Heart left ventricle (tissue), 16 donors: ENCODE data around the gene NDST3. TPM values are rescaled to one million over a fixed set of nuclear protein-coding genes. Genes with fewer than 3 reads are reported as not detected.

Source experiments
- ATAC-seq, 4 donors: fragments of 200-7000 bp; cut with Tn5 transposase; one replicate each; pipeline ENCODE4 v1.9.1; 2020 to 2022; ENCODE audit warnings: moderate library complexity in 4 of 4, mild to moderate bottlenecking in 3 of 4, moderate number of reproducible peaks in 1 of 4
- DNase-seq, 5 donors: peaks; one replicate each; pipeline ENCODE4 v3.0.0-alpha.2; 2020
- H3K27ac ChIP-seq, 12 donors: fragments of 200-600 bp; sonication (generic) in 4 of 12; one replicate each; pipeline versions ENCODE4 v1.5.0 to v1.8.0; 2016 to 2022; ENCODE audit warnings: mild to moderate bottlenecking in 2 of 12
- H3K27me3 ChIP-seq, 9 donors: fragments of 200-600 bp; sonication (generic) in 2 of 9; one replicate each; pipeline versions ENCODE4 v1.5.1 to v1.8.0; 2016 to 2022; ENCODE audit warnings: mild to moderate bottlenecking in 3 of 9
- H3K36me3 ChIP-seq, 9 donors: fragments of 200-600 bp; sonication (generic) in 2 of 9; one replicate each; pipeline versions ENCODE4 v1.5.0 to v1.8.0; 2018 to 2022; ENCODE audit warnings: mild to moderate bottlenecking in 2 of 9
- H3K4me1 ChIP-seq, 12 donors: fragments of 200-600 bp; sonication (generic) in 4 of 12; one replicate each; pipeline versions ENCODE4 v1.5.0 to v1.8.0; 2016 to 2022; ENCODE audit warnings: mild to moderate bottlenecking in 3 of 12
- H3K4me3 ChIP-seq, 12 donors: fragments of 200-600 bp; sonication (generic) in 4 of 12; one replicate each; pipeline versions ENCODE4 v1.5.0 to v1.8.0; 2017 to 2022; ENCODE audit warnings: mild to moderate bottlenecking in 9 of 12, moderate library complexity in 4 of 12
- H3K9me3 ChIP-seq, 12 donors: fragments of 200-600 bp; sonication (generic) in 4 of 12; one replicate each; pipeline versions ENCODE4 v1.5.0 to v1.8.0; 2016 to 2022; ENCODE audit warnings: mild to moderate bottlenecking in 1 of 12
- POLR2A ChIP-seq, 2 donors: fragments of 450-650 bp; IDR thresholded peaks; one replicate each; pipeline ENCODE4 v1.6.1; 2017; ENCODE audit warnings: antibody characterized with exemption in 2 of 2, mild to moderate bottlenecking in 2 of 2, moderate library complexity in 2 of 2
- WGBS, 4 donors: extraction: QIAGEN DNeasy Blood & Tissue Kit in 2 of 4; methylation state at CpG; one replicate each; pipeline versions ENCODE4 v1.1.5 to v1.1.7; 2013 to 2018; 5-methylcytosine and 5-hydroxymethylcytosine counted together
- intact Hi-C, 10 donors: fragments of 100-400 bp; cut with DNase I; formaldehyde crosslinking; loops; one replicate each; pipeline versions ENCODE4 v1.11.1 to v1.14.2; 2022
- polyA plus RNA-seq, 2 donors: library from polyadenylated mRNA; stranded (reverse); fragments of 200-250 nt; gene quantifications; one replicate each; pipeline ENCODE4 v1.2.3, GENCODE V29; 2013
- total RNA-seq, 9 donors: library from RNA; depleted of rRNA in 2 of 9; stranded (reverse); fragments of >200 nt in 2 of 9; fragmentation: NEBNext Ultra II Directional in 3 of 9; extraction: Animal tissue kit (Norgen Biotek cat#: 25700) in 3 of 9; gene quantifications; one replicate each; pipeline versions ENCODE4 v1.1.0 to v1.2.4, GENCODE V29; 2016 to 2023
- TF ChIP-seq, protein P1 (sequence below), 12 donors: fragments of 200-600 bp; sonication (generic) in 4 of 12; IDR thresholded peaks; one replicate each; pipeline versions ENCODE4 v1.5.0 to v1.8.0; 2018 to 2022; ENCODE audit warnings: antibody characterized with exemption in 12 of 12, mild to moderate bottlenecking in 5 of 12
- donor health status: ischemic (EF 13 %, LVEDD 7.1; RV severe dilation, severe dysfunction).
- donor health status: healthy with polysubstance abuse.
- donor health status: DM: no; HTN: yes; CAD: no.
- donor health status: DM: no; HTN: no; CAD: no.
- donor health status: ischemic (EF 25% LVEDD 6.9; RV normal size, moderate dysfunction).
- donor health status: ischemic (EF 25% LVEDD 5.7; RV mildly dilated, moderate dysfunction).
- donor health status: healthy.
- donor health status: DM: yes; HTN: yes; CAD: no.
- donor health status: ischemic (EF 35%, LVEDD 5.7; RV mildly dilated, moderate dysfunction).
- donor health status: nonischemic (EF 11% LVEDD 7.7; RV severe dilation, severe dysfunction).
- donor health status: DM: yes; HTN: yes; CAD: no.
- donor health status: PGD.
- donor health status: ischemic (EF 29% LVEDD 5.4; RV normal size, mild dysfunction).
- donor health status: nonischemic (EF 23%, LVEDD 6.1; RV moderate dilation, normal function).

NDST3 gene
- total and polyA plus RNA-seq, 11 donors = 0.29 TPM; not detected in 10

DNA sequence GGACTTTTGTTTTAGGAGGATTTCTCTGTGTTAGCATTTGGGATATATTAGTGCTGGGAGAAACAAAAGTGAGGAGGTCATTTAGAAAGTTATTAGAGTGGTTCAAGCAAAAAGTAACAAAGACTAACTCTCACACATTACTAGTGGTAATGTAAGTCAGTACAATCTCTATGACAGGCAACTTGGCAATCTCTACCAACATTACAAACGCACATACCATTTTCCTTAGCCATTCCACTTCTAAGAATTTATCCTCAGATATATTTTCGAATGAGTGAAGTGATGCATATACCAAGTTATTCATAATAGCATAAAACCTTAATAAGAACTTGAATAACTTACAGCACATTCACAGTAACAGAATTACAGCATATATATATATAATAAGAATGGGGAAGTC lies 172.3 kb downstream of the NDST3 start:
- H3K4me3 ChIP-seq = no peak overlapping the region
- 71 to 75% (median 73%) methylated on average over 2 of the region's 2 CpGs for WGBS, 4 donors

DNA sequence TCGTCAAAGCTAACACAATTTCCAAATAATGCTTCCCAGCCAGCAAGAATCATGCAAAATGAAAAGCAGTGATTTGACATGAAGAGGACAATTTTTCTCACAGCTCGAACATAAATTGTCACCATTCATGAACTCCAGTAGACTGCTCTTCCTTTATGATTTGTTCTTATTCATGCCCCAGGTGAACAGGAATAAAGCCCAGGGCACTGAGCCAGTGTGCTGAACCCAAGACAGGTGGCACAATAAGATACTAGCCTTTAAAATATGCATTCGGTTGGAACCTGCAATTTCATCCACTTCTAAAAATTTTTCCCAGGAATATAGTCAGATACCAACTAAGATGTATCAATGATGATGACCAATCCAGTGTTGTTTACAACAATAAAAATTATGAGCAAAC lies 178.8 kb downstream of the NDST3 start:
- no peak for DNase-seq
- WGBS, 4 donors = 79 to 85% (median 82%) methylated on average over 3 of the region's 3 CpGs
- H3K9me3 ChIP-seq = no peaks in the 10 kb centered on the region
- H3K4me3 ChIP-seq = no peak overlapping the region
- peaks cover 0 to 8% (median 0%) of the 10 kb centered on the region in 9 donors for H3K27me3 ChIP-seq
- H3K36me3 ChIP-seq = no peaks in the 10 kb centered on the region
- H3K4me1 ChIP-seq = no peaks in the 10 kb centered on the region
- TF ChIP-seq, protein P1, sequence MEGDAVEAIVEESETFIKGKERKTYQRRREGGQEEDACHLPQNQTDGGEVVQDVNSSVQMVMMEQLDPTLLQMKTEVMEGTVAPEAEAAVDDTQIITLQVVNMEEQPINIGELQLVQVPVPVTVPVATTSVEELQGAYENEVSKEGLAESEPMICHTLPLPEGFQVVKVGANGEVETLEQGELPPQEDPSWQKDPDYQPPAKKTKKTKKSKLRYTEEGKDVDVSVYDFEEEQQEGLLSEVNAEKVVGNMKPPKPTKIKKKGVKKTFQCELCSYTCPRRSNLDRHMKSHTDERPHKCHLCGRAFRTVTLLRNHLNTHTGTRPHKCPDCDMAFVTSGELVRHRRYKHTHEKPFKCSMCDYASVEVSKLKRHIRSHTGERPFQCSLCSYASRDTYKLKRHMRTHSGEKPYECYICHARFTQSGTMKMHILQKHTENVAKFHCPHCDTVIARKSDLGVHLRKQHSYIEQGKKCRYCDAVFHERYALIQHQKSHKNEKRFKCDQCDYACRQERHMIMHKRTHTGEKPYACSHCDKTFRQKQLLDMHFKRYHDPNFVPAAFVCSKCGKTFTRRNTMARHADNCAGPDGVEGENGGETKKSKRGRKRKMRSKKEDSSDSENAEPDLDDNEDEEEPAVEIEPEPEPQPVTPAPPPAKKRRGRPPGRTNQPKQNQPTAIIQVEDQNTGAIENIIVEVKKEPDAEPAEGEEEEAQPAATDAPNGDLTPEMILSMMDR (IDR thresholded peaks at IDR 0.05) = no peak
- TF ChIP-seq POLR2A (IDR thresholded peaks at IDR 0.05) = no peak
- no peak overlapping the region for H3K27ac ChIP-seq
- intact Hi-C loops = no loop called here
- no peak for ATAC-seq

More for the DNA sequence above, 172.3 kb downstream of the NDST3 start:
- DNase-seq (no peak), ATAC-seq (no peak)
- intact Hi-C loops = no loop called here
- H3K27me3 ChIP-seq = peaks cover 0 to 8% (median 0%) of the 10 kb centered on the region in 9 donors
- no peak overlapping the region for H3K27ac ChIP-seq
- no peaks in the 10 kb centered on the region for H3K4me1 ChIP-seq
- H3K36me3 ChIP-seq = no peaks in the 10 kb centered on the region
- H3K9me3 ChIP-seq = peaks cover 0 to 29% (median 4%) of the 10 kb centered on the region in 12 donors
- TF ChIP-seq POLR2A (IDR thresholded peaks at IDR 0.05) = no peak
- TF ChIP-seq, protein P1 (IDR thresholded peaks at IDR 0.05) = no peak

DNA sequence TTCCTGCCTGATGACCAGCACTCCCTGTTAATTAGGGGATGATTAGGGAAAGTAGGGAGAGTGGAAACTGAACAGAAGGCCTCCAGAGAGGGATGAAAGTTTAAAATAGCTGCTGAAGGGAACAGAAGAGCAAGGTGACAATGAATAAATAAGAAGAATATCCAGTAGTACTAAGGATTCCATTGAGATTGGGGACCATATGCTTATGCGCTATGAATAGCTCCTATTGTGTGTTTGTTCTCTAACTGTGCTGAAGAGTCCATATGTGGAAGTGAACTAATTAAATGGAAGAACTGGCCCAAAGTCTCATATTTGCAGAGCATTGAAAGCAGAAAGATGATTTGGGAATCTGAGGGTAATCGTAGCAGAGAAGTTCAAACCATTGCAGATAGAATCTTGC lies 181.5 kb downstream of the NDST3 start:
- no peak for TF ChIP-seq POLR2A (IDR thresholded peaks at IDR 0.05)
- TF ChIP-seq, protein P1 (IDR thresholded peaks at IDR 0.05) = no peak
- no peak overlapping the region for H3K27ac ChIP-seq
- H3K4me1 ChIP-seq = no peaks in the 10 kb centered on the region
- no peaks in the 10 kb centered on the region for H3K9me3 ChIP-seq
- DNase-seq (no peak), ATAC-seq (no peak)
- H3K27me3 ChIP-seq = no peaks in the 10 kb centered on the region
- H3K36me3 ChIP-seq = no peaks in the 10 kb centered on the region
- H3K4me3 ChIP-seq = no peak overlapping the region
- intact Hi-C loops = no loop called here
- 90 to 93% (median 91%) methylated on average over 2 of the region's 2 CpGs for WGBS, 4 donors

DNA sequence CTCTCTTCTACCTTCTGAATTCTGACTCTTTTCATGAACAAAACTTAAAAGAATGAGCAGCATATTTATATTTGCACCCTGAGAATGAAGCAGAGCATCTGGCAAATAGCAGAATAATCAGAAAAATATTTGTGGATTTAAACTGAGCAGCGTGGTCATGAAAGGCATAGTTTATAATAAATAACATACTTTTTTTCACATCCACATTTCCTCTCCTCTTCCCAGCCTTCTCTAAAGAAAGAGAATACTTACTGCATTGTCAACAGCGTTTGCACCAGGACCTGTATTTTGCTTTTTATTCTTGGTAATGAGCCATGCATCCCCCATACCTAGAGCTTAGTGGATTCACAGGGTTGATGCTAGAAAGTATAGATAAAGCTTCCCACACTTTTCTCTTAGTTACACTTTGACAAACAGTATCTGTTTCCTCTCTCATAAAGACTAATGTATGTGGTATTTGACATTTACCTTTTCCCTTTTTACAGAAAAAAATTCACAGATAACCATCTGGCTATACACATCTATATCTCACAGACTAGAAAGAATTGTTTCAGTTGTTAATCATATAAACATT lies 187.0 kb downstream of the NDST3 start:
- intact Hi-C loops = no loop called here
- no peak overlapping the region for H3K4me3 ChIP-seq
- DNase-seq = no peak
- no peak for ATAC-seq
- H3K27me3 ChIP-seq = peaks cover 0 to 15% (median 0%) of the 10 kb centered on the region in 9 donors
- no peaks in the 10 kb centered on the region for H3K36me3 ChIP-seq
- no peak overlapping the region for H3K27ac ChIP-seq
- no peaks in the 10 kb centered on the region for H3K4me1 ChIP-seq
- 45 to 60% (median 54%) methylated on average over 2 of the region's 2 CpGs for WGBS, 4 donors
- no peak for TF ChIP-seq POLR2A (IDR thresholded peaks at IDR 0.05)
- TF ChIP-seq, protein P1 (IDR thresholded peaks at IDR 0.05) = no peak
- no peaks in the 10 kb centered on the region for H3K9me3 ChIP-seq
